ENCODE measurements around the gene UQCRFS1. TPM values are rescaled to one million over a fixed set of nuclear protein-coding genes. Genes with fewer than 3 reads are reported as not detected.

The UQCRFS1 gene
- total RNA-seq, 3 donors from 2014 or later, result 26.9 to 33.1 (median 27.1) TPM

DNA sequence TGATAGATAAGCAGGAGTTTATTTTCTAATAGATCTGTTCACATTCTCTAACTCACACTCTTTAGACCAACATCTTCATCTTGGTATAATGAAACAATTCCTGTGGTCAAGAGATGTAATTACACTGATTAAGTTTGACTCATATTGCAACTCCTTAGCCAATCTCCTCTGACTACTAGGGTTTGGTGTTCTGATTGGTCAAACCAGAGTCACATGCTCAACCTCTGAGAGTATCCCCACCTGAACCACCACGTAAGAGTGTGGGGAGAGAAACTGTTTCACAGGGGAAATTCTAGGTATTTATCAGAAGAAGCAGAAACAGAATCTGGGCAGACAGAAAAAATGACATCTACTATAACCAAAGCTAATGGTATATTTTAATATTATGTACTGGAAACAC lies 42.4 kb downstream of the UQCRFS1 start:
- Histone ChIP-seq H3K36me3 (no peaks in the 10 kb centered on the region), H3K27ac (no peak overlapping the region), H3K4me1 (no peaks in the 10 kb centered on the region), H3K9me3 (peaks cover 3 to 26% of the 10 kb centered on the region in 2 donors), H3K27me3 (no peaks in the 10 kb centered on the region), H3K4me3 (no peak overlapping the region)
- no peak for DNase-seq (ENCODE audit: low spot score in 2 of 2)
- TF ChIP-seq POLR2A (IDR thresholded peaks at IDR 0.05) (no peak), POLR2AphosphoS5 (IDR thresholded peaks at IDR 0.05) (no peak), CTCF (IDR thresholded peaks at IDR 0.05) (no peak)
- intact Hi-C loops (cut with DNase I; ENCODE audit: low total_unique reads), result no loop called here

DNA sequence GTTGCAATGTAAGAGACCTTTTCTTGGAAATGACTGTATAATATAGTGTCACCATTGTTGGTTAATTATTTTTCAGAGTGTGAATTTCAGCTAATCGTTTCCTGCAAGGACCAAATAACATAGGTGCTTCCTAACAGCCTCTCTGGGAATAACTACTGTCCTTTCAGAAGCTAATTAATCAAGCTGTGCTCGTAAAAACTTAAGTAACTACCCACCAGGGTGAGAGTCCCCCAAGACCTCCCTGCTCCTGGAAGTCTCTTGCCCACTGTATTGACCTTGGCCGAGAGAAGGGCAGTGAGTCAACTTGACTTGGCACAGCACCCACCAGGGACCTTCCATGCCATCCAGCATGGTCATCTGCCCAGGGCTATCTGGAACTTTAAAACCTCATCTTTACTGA lies 50.3 kb downstream of the UQCRFS1 start:
- DNase-seq (ENCODE audit: low spot score in 2 of 2), result no peak
- Histone ChIP-seq H3K4me1 (no peaks in the 10 kb centered on the region), H3K36me3 (no peaks in the 10 kb centered on the region), H3K27ac (no peak overlapping the region), H3K4me3 (no peak overlapping the region), H3K9me3 (peaks cover 0 to under 1% of the 10 kb centered on the region in 2 donors), H3K27me3 (no peaks in the 10 kb centered on the region)
- intact Hi-C loops (cut with DNase I; ENCODE audit: low total_unique reads), result no loop called here
- TF ChIP-seq CTCF (IDR thresholded peaks at IDR 0.05) (no peak), POLR2AphosphoS5 (IDR thresholded peaks at IDR 0.05) (no peak), POLR2A (IDR thresholded peaks at IDR 0.05) (no peak)

GRCh38 chr19:29155683-29156082 lies 57.3 kb downstream of the UQCRFS1 start:
- intact Hi-C loops (cut with DNase I; ENCODE audit: low total_unique reads), result no loop called here
- TF ChIP-seq CTCF (IDR thresholded peaks at IDR 0.05) (no peak), POLR2AphosphoS5 (IDR thresholded peaks at IDR 0.05) (no peak), POLR2A (IDR thresholded peaks at IDR 0.05) (no peak)
- Histone ChIP-seq H3K9me3 (peaks cover 14 to 59% of the 10 kb centered on the region in 2 donors), H3K4me1 (no peaks in the 10 kb centered on the region), H3K4me3 (no peak overlapping the region), H3K27ac (no peak overlapping the region), H3K36me3 (no peaks in the 10 kb centered on the region), H3K27me3 (no peaks in the 10 kb centered on the region)
- DNase-seq (ENCODE audit: low spot score in 2 of 2), result no peak

Data from breast epithelium (tissue), 4 donors.